OCI-LY7 (cell line): ENCODE measurements around the gene C1GALT1C1. TPM values are rescaled to one million over a fixed set of nuclear protein-coding genes. Genes with fewer than 3 reads are reported as not detected.

Source experiments
- BruUV-seq: library from RNA; stranded (reverse); fragments of 400-500 nt; replicated peaks from 2 replicates; lab custom pipeline; 2021; lab: Mats Ljungman, UMichigan
- CTCF ChIA-PET: fragments of 300-600 bp; sonication (Branson Sonifier 250); formaldehyde crosslinking; loops from one replicate; lab custom pipeline; 2022; ENCODE audit warnings: antibody characterized with exemption; ENCODE audit not compliant: unreplicated experiment; lab: Charles Lee
- POLR2A ChIA-PET: fragments of 300-600 bp; sonication (Branson Sonifier 250); formaldehyde crosslinking; loops from one replicate; lab custom pipeline; 2022; ENCODE audit warnings: antibody characterized with exemption; lab: Charles Lee
- DNase-seq: peaks from one replicate; pipeline ENCODE4 v3.0.0-alpha.2; 2015; ENCODE audit warnings: low spot score
- H2AFZ ChIP-seq: fragments of 200-600 bp; sonication (generic), shearing (Covaris generic); 2 replicates; pipeline ENCODE4 v1.6.1; 2014; ENCODE audit warnings: mild to moderate bottlenecking, antibody characterized with exemption, low read length, moderate library complexity
- H3K27ac ChIP-seq: fragments of 200-600 bp; sonication (generic); 2 replicates; pipeline ENCODE4 v1.5.1; 2014; ENCODE audit warnings: mixed run types, low read depth, mild to moderate bottlenecking, moderate library complexity, low read length, inconsistent platforms; ENCODE audit not compliant: poor library complexity, severe bottlenecking
- H3K36me3 ChIP-seq: fragments of 200-600 bp; sonication (generic); 2 replicates; pipeline ENCODE4 v1.6.1; 2014; ENCODE audit warnings: mild to moderate bottlenecking, antibody characterized with exemption, low read length, moderate library complexity, mixed read lengths; ENCODE audit not compliant: insufficient read depth
- H3K4me1 ChIP-seq: fragments of 200-600 bp; sonication (generic); 2 replicates; pipeline ENCODE4 v1.5.1; 2014; ENCODE audit warnings: mild to moderate bottlenecking, low read length; ENCODE audit not compliant: insufficient read depth, poor library complexity, severe bottlenecking
- H3K4me2 ChIP-seq: fragments of 200-600 bp; sonication (generic); 2 replicates; pipeline ENCODE4 v1.6.1; 2014; ENCODE audit warnings: mild to moderate bottlenecking, low read length
- H3K4me3 ChIP-seq: fragments of 200-600 bp; sonication (generic); 2 replicates; pipeline ENCODE4 v1.5.1; 2014; ENCODE audit warnings: mild to moderate bottlenecking, low read depth, low read length; ENCODE audit not compliant: poor library complexity, severe bottlenecking
- H3K79me2 ChIP-seq: fragments of 200-600 bp; sonication (generic); 2 replicates; pipeline ENCODE4 v1.6.1; 2016; ENCODE audit warnings: low read depth, mild to moderate bottlenecking, low read length, moderate library complexity, mixed read lengths; ENCODE audit not compliant: insufficient read depth
- H3K9me2 ChIP-seq: fragments of 200-600 bp; sonication (generic); 2 replicates; pipeline ENCODE4 v1.6.1; 2016; ENCODE audit warnings: mild to moderate bottlenecking, low read length, mixed read lengths; ENCODE audit not compliant: insufficient read depth
- H3K9me3 ChIP-seq: fragments of 200-600 bp; sonication (generic); 2 replicates; pipeline ENCODE4 v1.6.1; 2014; ENCODE audit warnings: mild to moderate bottlenecking, mixed run types, low read length, mixed read lengths
- H4K20me1 ChIP-seq: fragments of 200-600 bp; sonication (generic); 2 replicates; pipeline ENCODE4 v1.6.1; 2014; ENCODE audit warnings: mild to moderate bottlenecking, antibody characterized with exemption, low read length, moderate library complexity, mixed read lengths; ENCODE audit not compliant: insufficient read depth
- EZH2phosphoT487 ChIP-seq: fragments of 200-600 bp; sonication (generic); IDR thresholded peaks from 2 replicates; pipeline ENCODE4 v1.6.1; 2018; ENCODE audit warnings: low read depth, borderline replicate concordance, mild to moderate bottlenecking, mixed run types, antibody characterized with exemption, low read length, moderate library complexity, mixed read lengths
- intact Hi-C: fragments of 100-400 bp; cut with micrococcal nuclease; formaldehyde crosslinking; loops from one replicate; pipeline ENCODE4 v1.10.0; 2022; ENCODE audit not compliant: unreplicated experiment
- total RNA-seq, 2 experiments: library from RNA; depleted of rRNA in 1 of 2; stranded (reverse); fragments of >200 nt in 1 of 2; shearing (Covaris generic) in 1 of 2; gene quantifications; 2 replicates each; pipeline ENCODE4 v1.2.3, GENCODE V29; 2014 to 2022
- TF ChIP-seq, protein P1 (sequence below): fragments of 200-600 bp; sonication (generic); conservative IDR thresholded peaks from 2 replicates; pipeline ENCODE4 v1.5.1; 2014; ENCODE audit warnings: mild to moderate bottlenecking, antibody characterized with exemption, low read length, moderate library complexity, mixed read lengths

Gene C1GALT1C1
- total RNA-seq, 2 experiments from 2014 or later = 10.9 to 16.5 TPM

DNA sequence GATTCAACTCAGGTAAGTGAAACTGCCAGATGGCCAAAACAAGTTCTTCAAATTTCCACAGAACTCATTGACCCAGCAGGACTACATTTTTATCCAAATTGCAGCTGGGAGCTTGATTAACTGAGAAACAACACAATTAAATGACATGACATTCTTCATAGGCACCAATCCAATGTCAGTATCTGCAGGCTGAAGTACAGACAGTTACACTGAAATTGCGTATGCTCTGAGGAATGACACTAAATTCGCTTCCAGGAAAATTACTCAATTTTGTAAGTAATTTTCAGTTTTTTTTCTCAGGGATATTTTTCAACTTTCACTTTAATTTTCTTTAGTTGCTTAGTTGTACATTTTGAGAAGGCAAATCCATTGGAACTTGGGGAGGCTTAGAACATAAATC is 4.5 kb downstream of the C1GALT1C1 start:
- TF ChIP-seq, protein P1, sequence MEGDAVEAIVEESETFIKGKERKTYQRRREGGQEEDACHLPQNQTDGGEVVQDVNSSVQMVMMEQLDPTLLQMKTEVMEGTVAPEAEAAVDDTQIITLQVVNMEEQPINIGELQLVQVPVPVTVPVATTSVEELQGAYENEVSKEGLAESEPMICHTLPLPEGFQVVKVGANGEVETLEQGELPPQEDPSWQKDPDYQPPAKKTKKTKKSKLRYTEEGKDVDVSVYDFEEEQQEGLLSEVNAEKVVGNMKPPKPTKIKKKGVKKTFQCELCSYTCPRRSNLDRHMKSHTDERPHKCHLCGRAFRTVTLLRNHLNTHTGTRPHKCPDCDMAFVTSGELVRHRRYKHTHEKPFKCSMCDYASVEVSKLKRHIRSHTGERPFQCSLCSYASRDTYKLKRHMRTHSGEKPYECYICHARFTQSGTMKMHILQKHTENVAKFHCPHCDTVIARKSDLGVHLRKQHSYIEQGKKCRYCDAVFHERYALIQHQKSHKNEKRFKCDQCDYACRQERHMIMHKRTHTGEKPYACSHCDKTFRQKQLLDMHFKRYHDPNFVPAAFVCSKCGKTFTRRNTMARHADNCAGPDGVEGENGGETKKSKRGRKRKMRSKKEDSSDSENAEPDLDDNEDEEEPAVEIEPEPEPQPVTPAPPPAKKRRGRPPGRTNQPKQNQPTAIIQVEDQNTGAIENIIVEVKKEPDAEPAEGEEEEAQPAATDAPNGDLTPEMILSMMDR = no peak
- TF ChIP-seq EZH2phosphoT487 = no peak

DNA sequence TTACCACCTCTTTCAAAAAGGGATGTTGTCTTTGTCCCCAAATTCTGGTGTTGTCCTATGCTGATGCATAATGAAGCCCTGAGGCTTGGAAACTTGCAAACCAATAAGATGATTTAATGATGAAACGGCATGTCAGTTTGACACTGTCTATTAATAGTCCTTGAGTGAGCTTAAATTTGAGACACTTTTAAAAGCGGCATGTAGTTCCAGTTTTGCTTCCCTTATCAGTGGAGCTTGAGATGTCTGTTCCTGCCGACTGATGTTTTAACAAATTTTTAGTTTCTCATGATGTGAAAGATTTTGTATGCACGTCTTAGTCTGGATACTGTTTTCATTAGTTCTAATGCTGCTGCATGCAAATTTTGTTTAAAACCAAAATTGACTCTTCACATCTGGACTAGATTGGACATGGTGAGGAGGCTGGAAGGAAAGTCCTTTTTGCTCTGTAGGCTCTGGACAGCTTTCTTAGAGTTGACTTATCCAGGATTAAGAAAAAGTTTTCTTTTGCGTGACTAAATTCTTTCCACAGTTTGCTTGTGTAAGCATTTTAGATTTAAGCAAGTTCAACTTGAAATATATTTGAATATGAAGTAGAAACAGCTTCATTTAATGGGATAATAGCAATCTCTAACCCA is 11.7 kb downstream of the C1GALT1C1 start:
- Histone ChIP-seq H2AFZ (no peak overlapping the region), H3K4me1 (peaks cover 6% of the 10 kb centered on the region), H3K4me2 (no peak overlapping the region), H3K4me3 (no peak overlapping the region), H3K27ac (no peak overlapping the region), H4K20me1 (no peaks in the 10 kb centered on the region), H3K79me2 (no peaks in the 10 kb centered on the region), H3K36me3 (peaks cover 32% of the 10 kb centered on the region), H3K9me3 (no peaks in the 10 kb centered on the region), H3K9me2 (no peaks in the 10 kb centered on the region)
- intact Hi-C loops = no loop called here
- CTCF ChIA-PET = interaction anchor here (0.6 to 1.0 kb wide), 2 partner anchors 14 to 141 kb away, joined by 3 read pairs; partner anchors contain the start of gene MCTS1
- no peak for DNase-seq
- POLR2A ChIA-PET = interaction anchor here (0.9 kb wide), 1 partner anchor 60 kb away, joined by 3 read pairs; no protein-coding TSS in a partner anchor
- no TSS peak for BruUV-seq
- no peak for TF ChIP-seq EZH2phosphoT487
- TF ChIP-seq, protein P1 = no peak

More for the DNA sequence above, 4.5 kb downstream of the C1GALT1C1 start:
- intact Hi-C loops = no loop called here
- H3K4me3 ChIP-seq = no peak overlapping the region
- peaks cover 40% of the 10 kb centered on the region for H3K79me2 ChIP-seq
- ChIA-PET CTCF (interaction anchor here (1.2 kb wide), 1 partner anchor 21 kb away, joined by 3 read pairs; the partner anchor contains the start of gene MCTS1), POLR2A (interaction anchor here (1.0 to 1.6 kb wide), 2 partner anchors 10 to 64 kb away, joined by 3 read pairs; partner anchors contain the start of gene CUL4B)
- H4K20me1 ChIP-seq = no peaks in the 10 kb centered on the region
- H3K9me2 ChIP-seq = no peaks in the 10 kb centered on the region
- no peaks in the 10 kb centered on the region for H3K9me3 ChIP-seq
- DNase-seq = no peak
- peaks cover 34% of the 10 kb centered on the region for H3K4me1 ChIP-seq
- peaks cover 3% of the 10 kb centered on the region; the same call in 1 of the 2 replicates for H3K36me3 ChIP-seq
- H3K27ac ChIP-seq = no peak overlapping the region
- peak overlapping the region; percentile 40; the same call in 1 of the 2 replicates for H3K4me2 ChIP-seq
- no peak overlapping the region for H2AFZ ChIP-seq
- no TSS peak for BruUV-seq

GRCh38 chrX:120614816-120615215 is 15.0 kb downstream of the C1GALT1C1 start:
- CTCF ChIA-PET = no interaction called here
- intact Hi-C loops = no loop called here

More at GRCh38 chrX:120614816-120615215, 15.0 kb downstream of the C1GALT1C1 start:
- peaks cover 54% of the 10 kb centered on the region for H3K36me3 ChIP-seq
- H3K9me3 ChIP-seq = no peaks in the 10 kb centered on the region
- H3K9me2 ChIP-seq = no peaks in the 10 kb centered on the region
- H3K4me3 ChIP-seq = no peak overlapping the region
- H4K20me1 ChIP-seq = no peaks in the 10 kb centered on the region
- no TSS peak for BruUV-seq
- no peak overlapping the region for H3K4me2 ChIP-seq
- TF ChIP-seq, protein P1 = no peak
- TF ChIP-seq EZH2phosphoT487 = no peak
- H3K79me2 ChIP-seq = no peaks in the 10 kb centered on the region
- peaks cover 6% of the 10 kb centered on the region for H3K4me1 ChIP-seq
- H2AFZ ChIP-seq = no peak overlapping the region
- DNase-seq = no peak
- POLR2A ChIA-PET = interaction anchor here (0.7 to 0.9 kb wide), 2 partner anchors 11 to 23 kb away, joined by 3 to 5 read pairs; partner anchors contain the start of gene MCTS1
- H3K27ac ChIP-seq = no peak overlapping the region
